OCI-LY3 (cell line): Measurements from ENCODE around the gene EPHA1.
"Not testable (repeated sequence)": the region's sequence is repeated elsewhere in the genome, so short reads cannot be mapped to it uniquely, and the experiment has no call there.

Experiments
- H2AFZ ChIP-seq: fragments of 200-600, 300-600 bp; shearing (Covaris generic); 2 replicates; pipeline ENCODE4 v1.6.0; 2014; ENCODE audit warnings: antibody characterized with exemption, low read depth, low read length
- H3K27ac ChIP-seq: fragments of 200-600, 300-600 bp; sonication (generic); 2 replicates; pipeline ENCODE4 v1.5.1; 2014; ENCODE audit warnings: mild to moderate bottlenecking, low read length, moderate library complexity, mixed read lengths
- H3K27me3 ChIP-seq: fragments of 200-600, 300-600 bp; sonication (generic); 2 replicates; pipeline ENCODE4 v1.6.1; 2014; ENCODE audit warnings: low read depth, low read length, mixed read lengths
- H3K36me3 ChIP-seq: fragments of 200-600, 300-600 bp; sonication (generic); replicated peaks from 2 replicates; pipeline ENCODE3; 2014; ENCODE audit warnings: low read depth, low read length, mixed read lengths
- H3K4me1 ChIP-seq: fragments of 300-600, 200-600 bp; sonication (generic); 2 replicates; pipeline ENCODE4 v1.6.1; 2014; ENCODE audit warnings: low read length, mixed read lengths
- H3K4me2 ChIP-seq: fragments of 200-600, 300-600 bp; sonication (generic); 2 replicates; pipeline ENCODE4 v1.6.1; 2014; ENCODE audit warnings: low read length, mixed read lengths
- H3K4me3 ChIP-seq: fragments of 300-600, 200-600 bp; sonication (generic); 2 replicates; pipeline ENCODE4 v1.5.1; 2014; ENCODE audit warnings: antibody characterized with exemption, mild to moderate bottlenecking, low read length, moderate library complexity
- H3K79me2 ChIP-seq: fragments of 300-600, 200-600 bp; shearing (Covaris generic); 2 replicates; pipeline ENCODE4 v1.6.1; 2014; ENCODE audit warnings: mild to moderate bottlenecking, low read length, mixed read lengths
- H3K9ac ChIP-seq: fragments of 300-600, 200-600 bp; shearing (Covaris generic); 2 replicates; pipeline ENCODE4 v1.6.0; 2014; ENCODE audit warnings: mild to moderate bottlenecking, low read length, moderate library complexity
- H3K9me3 ChIP-seq: fragments of 200-600, 300-600 bp; shearing (Covaris generic); 2 replicates; pipeline ENCODE4 v1.6.1; 2014; ENCODE audit warnings: low read length, mixed read lengths; ENCODE audit not compliant: insufficient read depth
- H4K20me1 ChIP-seq: fragments of 200-600, 300-600 bp; sonication (generic); 2 replicates; pipeline ENCODE4 v1.6.1; 2016; ENCODE audit warnings: low read length, mixed read lengths; ENCODE audit not compliant: insufficient read depth
- CTCF ChIP-seq: fragments of 200-600, 300-600 bp; sonication (generic); IDR thresholded peaks from 2 replicates; pipeline ENCODE4 v1.5.1; 2014; ENCODE audit warnings: antibody characterized with exemption, low read length, low read depth
- EZH2phosphoT487 ChIP-seq: fragments of 200-600 bp; shearing (Covaris generic); IDR thresholded peaks from 2 replicates; pipeline ENCODE4 v1.6.1; 2018; ENCODE audit warnings: antibody characterized with exemption, mixed run types, low read depth

EPHA1 gene

GRCh38 chr7:143417734-143418383 lies 9.2 kb upstream of the EPHA1 start:
- Histone ChIP-seq H3K36me3 (no peaks in the 10 kb centered on the region), H4K20me1 (no peaks in the 10 kb centered on the region), H3K4me2 (no peak overlapping the region), H3K79me2 (no peaks in the 10 kb centered on the region), H3K27me3 (peaks cover 41% of the 10 kb centered on the region), H3K9ac (no peak overlapping the region), H3K27ac (no peak overlapping the region), H2AFZ (no peak overlapping the region), H3K9me3 (no peaks in the 10 kb centered on the region), H3K4me3 (no peak overlapping the region), H3K4me1 (no peaks in the 10 kb centered on the region)
- TF ChIP-seq CTCF: no peak
- TF ChIP-seq EZH2phosphoT487: no peak

- no peaks in the 10 kb centered on the region for H3K79me2 ChIP-seq
- H3K9ac ChIP-seq: no peak overlapping the region
- H3K4me3 ChIP-seq: no peak overlapping the region
- no peaks in the 10 kb centered on the region for H3K4me1 ChIP-seq
- no peaks in the 10 kb centered on the region for H3K9me3 ChIP-seq
- H3K27me3 ChIP-seq: peaks cover 43% of the 10 kb centered on the region
- peak; percentile 79 for TF ChIP-seq CTCF
- no peak for TF ChIP-seq EZH2phosphoT487
- no peak overlapping the region for H2AFZ ChIP-seq
- H3K27ac ChIP-seq: no peak overlapping the region
- no peaks in the 10 kb centered on the region for H3K36me3 ChIP-seq
- H4K20me1 ChIP-seq: no peaks in the 10 kb centered on the region
- peak overlapping the region; percentile 23; the same call in 1 of the 2 replicates for H3K4me2 ChIP-seq
Observed at GRCh38 chr7:143416565-143417149, 8.0 kb upstream of the EPHA1 start.

GRCh38 chr7:143415742-143416397 lies 7.2 kb upstream of the EPHA1 start:
- Histone ChIP-seq H3K4me3 (no peak overlapping the region), H3K9ac (no peak overlapping the region), H3K36me3 (no peaks in the 10 kb centered on the region), H3K27ac (no peak overlapping the region), H3K79me2 (no peaks in the 10 kb centered on the region), H3K4me2 (peak overlapping the region; percentile 9; the same call in 1 of the 2 replicates), H3K27me3 (peaks cover 46% of the 10 kb centered on the region), H3K4me1 (peaks cover 6% of the 10 kb centered on the region), H4K20me1 (no peaks in the 10 kb centered on the region), H2AFZ (no peak overlapping the region), H3K9me3 (no peaks in the 10 kb centered on the region)
- TF ChIP-seq CTCF (no peak), EZH2phosphoT487 (no peak)

GRCh38 chr7:143415209-143415608 lies 6.6 kb upstream of the EPHA1 start:
- not testable (repeated sequence) for H3K36me3 ChIP-seq, H3K79me2 ChIP-seq, H4K20me1 ChIP-seq, H2AFZ ChIP-seq, H3K9ac ChIP-seq, H3K27ac ChIP-seq, H3K9me3 ChIP-seq, H3K4me3 ChIP-seq, H3K4me2 ChIP-seq
- H3K4me1 ChIP-seq: peaks cover 13% of the 10 kb centered on the region
- H3K27me3 ChIP-seq: peaks cover 44% of the 10 kb centered on the region
